GM19043 (cell line): ENCODE results near the gene GPN2.

Experiments
- ATAC-seq: cut with Tn5 transposase; IDR thresholded peaks from one replicate; pipeline ENCODE4 v1.9.1; 2021; ENCODE audit warnings: low read depth; ENCODE audit not compliant: unreplicated experiment

Gene GPN2

DNA sequence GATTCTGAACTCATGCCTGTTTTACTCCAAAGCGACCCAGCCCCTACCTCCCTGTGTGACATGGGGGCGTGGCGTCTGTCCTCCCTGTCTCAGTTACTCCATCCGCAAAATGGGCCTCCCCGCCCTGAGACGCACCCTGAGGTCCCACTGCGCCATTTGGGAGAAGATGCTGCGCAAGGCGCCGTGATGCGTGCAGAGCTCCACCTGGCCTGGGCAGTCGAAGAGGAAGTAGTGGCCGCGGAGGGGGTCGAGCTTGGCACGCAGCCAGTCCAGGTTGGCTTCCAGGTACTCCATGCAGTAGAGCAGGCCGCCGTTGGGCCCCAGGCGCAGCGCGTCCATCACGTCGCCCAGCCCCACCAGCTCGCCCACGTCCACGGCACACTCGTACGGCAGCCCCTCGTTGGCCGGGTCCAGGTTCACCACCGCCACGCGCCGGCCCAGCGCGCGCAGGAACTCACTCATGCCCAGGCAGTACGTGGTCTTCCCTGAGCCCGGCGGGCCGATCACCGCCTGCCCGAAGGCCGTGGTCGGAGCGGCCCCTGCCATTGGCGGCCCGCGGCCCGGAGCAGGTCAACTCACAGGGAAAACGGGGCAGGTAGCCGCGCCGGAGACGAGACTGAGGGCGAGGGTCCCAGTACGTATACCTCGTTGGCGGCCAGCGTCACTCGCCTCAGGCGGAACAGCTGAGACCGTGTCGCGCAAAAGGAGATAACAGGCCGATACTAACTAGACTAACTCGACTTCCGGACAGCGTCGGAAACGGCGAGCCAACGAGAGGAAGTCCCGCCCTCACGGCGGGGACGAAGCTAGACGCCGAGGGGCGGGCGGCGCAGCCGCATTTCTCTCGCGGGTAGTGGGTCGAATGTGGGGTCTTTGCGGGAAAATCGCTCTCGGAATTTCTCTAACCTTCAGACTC is at the start of gene GPN2:
Gene GPN2, minus strand, starts transcription at position 733 of the 916 bp plus-strand sequence. Its CDS starts 187 bp downstream, at position 546.
- ATAC-seq: peak; percentile 84

DNA sequence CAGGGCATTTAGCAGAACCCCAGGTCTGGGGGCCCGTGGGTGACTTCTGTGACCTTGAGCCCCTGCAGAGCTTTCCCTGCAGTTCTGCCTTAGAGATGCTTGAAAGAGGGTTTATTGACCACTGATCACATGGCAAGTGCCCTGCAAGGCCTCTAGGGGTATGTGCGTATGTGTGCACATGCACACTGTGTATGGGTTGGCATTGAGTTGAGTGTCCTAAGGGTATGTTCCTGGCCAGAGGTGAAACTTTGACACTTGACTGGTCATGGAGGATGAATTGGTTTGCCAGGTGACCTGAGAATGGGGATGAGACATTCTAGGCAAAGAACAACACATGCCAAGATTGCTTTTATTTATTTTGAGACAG is 48.6 kb upstream of the GPN2 start:
- ATAC-seq: no peak

DNA sequence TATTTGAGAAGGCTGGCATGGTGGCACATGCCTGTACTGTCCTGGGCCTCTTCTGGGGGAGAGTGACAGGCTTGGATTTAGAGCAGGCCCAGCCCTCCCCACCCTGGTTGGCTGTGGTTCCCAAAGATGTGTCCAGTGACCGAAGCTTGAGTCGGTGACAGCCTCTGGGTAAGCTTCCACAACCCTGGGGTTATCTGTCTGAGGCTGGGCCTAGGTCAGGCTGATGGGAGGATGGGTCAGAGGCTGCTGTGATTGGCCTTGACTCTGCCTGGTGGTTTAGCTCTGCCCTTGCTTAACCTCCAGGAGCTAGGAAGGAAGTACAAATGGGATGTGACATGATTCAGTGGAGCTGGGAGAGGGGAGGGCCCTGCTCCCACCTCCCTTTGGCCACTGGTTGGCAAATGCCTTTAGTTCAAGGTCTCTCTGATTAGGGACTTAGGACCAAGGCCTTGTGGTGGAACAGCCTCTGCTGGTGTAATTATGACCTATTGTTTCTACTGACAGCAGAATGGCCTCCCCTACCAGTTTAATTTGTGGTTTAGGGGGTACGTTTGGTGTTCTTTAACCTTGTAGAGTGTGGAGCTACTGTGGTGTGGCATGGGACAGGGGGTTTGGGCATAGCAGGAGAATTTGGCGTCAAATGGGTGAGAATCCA is 48.0 kb upstream of the GPN2 start:
- ATAC-seq: no peak

DNA sequence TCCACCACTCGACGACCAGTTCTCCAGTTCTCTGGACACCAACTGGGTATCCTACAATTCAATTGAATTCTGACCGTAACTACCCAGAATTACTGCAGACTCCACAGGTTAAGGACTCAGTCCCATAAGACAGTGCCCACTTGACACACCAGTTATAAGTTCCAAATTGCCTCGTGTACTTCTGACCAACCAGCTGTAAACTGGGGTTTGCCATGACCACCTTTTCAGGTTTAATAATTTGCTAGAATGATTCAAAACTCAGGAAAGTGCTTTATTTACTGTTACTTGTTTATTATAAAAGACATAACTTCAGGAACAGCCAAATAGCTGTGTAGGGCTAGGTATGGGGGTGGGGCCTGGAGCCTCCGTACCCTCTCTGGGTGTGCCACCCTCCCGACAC is 46.7 kb upstream of the GPN2 start:
- no peak for ATAC-seq

DNA sequence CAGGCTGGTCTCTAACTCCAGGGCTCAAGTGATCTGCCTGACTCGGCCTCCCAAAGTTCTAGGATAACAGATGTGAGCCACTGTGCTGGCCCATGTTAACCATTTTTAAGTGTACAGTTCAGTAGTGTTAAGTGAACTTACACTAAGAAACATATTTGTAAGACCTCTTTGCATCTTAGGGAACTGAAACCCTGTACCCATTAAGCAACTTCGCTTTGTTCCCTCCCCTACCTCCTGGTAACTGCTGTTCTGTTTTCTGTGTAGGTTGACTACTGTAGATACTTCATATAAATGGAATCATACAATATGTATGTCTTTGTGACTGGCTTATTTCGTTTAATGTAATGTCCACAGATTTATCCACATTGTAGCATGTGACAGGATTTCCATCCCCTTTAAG is 42.4 kb upstream of the GPN2 start:
- ATAC-seq: peak; percentile 68

DNA sequence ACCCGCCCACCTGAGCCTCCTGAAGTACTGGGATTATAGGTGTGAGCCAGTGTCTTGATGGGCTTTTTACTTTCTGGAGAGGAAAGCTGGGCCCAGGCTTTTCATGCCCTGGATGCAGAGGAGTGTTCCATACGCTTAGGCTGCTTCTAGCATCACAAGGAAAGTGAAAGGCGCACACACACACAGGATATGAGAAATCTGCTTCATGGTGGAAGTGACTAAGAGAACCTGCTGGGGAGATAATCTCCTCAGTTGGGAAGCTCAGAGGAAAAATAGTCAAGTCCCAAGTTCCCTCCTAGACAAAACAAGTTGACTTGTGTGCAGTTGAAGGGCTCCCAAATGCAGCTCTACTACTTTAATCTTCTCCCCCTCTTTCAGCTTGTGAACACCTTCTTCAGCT is 33.6 kb upstream of the GPN2 start:
- ATAC-seq: no peak

DNA sequence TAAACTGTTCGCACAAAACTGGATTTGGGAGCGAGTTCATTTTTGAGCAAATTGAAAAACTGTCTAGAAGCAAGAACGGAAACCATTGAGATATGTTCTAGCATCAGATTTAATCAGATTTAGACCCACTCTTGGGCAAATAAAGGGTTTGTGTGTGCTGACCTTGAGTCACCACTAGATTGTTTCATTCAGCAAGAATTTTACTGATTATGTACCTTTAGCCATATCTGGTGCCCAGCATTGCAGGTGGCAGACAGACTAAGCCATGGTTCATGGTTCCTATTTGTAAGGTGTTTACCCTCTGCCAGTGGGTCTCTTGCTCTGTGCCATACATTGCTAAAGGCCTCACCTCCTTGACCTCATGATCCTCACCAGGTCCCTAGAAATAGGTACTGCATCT is 32.8 kb upstream of the GPN2 start:
- no peak for ATAC-seq

DNA sequence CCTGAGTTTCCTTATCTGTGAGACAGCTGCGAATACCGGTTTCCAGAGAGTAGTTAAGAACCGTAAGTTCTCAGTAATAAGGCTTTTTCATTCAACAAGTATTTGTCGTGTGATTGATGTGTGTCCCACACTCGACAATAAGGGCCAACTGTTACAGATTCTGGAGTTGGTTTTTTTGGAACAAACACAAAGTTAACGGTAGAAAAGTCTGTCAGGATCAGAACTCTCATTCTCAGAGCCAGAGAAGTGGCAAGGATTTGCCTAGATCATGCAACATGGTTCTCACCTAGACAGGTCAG is 32.3 kb upstream of the GPN2 start:
- ATAC-seq: no peak

DNA sequence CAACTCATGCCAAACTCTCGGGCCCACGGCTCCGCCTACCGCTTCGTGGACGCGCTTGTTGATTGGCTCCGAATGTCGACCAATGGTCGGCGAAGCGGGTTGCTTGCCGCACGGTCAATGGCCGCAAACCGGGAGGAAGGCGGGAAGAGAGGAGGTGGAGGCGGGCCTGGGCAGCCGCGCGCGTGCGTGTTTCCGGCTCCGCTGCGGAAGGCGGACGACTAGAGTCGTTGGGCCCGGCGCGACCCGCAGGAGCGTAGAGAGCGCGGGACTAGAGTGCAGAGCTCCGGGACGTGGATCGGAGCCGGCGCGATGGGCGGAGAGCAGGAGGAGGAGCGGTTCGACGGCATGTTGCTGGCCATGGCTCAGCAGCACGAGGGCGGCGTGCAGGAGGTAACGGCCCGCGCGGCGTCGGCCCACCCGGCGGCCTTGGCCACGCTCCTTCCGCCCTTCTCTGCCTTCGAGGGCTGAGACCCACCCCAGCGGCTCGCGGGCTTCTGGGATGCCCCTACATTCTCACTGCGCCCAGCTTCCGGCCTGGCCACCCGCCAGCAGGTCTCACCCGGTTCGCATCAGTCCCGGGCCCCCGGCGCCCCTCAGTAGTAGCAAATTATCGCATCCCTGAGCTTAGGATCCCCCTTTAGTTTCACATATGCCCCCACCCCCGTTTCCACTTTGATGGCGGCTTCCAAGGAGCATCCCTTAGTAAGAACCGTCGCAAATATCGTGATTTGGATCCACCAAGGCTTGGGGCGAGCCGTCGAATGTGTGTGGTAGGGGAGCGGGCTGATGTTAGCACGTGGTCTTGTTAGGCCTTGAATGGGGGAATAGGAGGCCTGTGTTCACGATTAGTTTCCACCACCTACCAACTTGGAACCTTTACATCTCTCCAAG is 31.7 kb upstream of the GPN2 start, which contains the start of gene NUDC:
Gene NUDC, plus strand, starts transcription at position 204 of the 891 bp plus-strand sequence. Its CDS starts 106 bp downstream, at position 310.
- ATAC-seq: peak; percentile 97

DNA sequence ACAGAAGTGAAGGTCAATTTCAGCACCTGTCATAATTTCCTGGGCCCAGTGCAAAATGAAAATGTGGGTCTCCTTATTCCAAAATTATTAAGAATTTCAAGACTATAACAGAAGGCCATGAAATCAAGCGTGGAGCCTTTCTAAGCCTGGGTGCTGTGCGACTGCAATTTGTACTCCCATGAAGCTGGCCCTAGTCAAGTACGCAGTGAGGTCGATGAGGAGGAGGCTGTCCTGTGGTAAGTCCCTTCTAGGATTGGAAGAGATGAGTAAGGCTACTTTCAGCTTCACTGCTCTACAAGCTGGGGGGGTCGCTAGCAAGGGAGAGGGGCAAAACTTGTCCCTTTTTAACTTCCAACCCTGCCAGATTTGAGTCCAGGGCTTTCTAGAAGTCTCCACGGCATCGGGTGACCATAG is 31.1 kb upstream of the GPN2 start:
- no peak for ATAC-seq

DNA sequence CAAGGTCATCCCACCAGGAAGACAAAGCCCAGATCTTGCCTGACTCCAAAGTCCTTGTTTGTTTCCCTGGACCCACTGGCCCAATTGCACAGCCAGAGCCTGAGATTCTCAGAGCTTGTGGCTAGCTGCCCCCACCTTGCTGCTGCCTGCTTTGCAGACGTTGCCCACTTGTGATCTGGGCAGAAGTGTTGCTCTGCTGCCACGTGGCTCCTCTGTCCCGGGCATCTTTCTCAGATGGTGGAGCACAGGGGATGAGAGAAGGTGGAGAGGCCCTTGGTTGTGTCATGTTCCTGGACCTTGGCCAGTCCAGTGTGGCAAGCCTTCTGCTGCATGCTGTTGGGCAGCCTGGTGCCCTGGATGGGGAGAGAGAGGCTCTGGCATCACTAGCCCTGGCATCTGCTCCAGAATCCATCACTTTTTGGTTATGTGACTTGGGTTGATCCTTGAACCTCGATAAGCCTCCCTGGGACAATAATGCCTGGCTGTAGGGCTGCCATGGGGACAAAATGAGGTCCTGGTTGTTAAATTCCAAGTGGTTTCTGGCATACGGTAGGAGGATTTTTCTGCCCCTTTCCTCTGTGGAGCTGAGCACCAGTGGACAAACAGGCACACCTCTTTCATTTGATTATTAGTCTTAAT is 25.2 kb upstream of the GPN2 start:
- ATAC-seq: no peak

DNA sequence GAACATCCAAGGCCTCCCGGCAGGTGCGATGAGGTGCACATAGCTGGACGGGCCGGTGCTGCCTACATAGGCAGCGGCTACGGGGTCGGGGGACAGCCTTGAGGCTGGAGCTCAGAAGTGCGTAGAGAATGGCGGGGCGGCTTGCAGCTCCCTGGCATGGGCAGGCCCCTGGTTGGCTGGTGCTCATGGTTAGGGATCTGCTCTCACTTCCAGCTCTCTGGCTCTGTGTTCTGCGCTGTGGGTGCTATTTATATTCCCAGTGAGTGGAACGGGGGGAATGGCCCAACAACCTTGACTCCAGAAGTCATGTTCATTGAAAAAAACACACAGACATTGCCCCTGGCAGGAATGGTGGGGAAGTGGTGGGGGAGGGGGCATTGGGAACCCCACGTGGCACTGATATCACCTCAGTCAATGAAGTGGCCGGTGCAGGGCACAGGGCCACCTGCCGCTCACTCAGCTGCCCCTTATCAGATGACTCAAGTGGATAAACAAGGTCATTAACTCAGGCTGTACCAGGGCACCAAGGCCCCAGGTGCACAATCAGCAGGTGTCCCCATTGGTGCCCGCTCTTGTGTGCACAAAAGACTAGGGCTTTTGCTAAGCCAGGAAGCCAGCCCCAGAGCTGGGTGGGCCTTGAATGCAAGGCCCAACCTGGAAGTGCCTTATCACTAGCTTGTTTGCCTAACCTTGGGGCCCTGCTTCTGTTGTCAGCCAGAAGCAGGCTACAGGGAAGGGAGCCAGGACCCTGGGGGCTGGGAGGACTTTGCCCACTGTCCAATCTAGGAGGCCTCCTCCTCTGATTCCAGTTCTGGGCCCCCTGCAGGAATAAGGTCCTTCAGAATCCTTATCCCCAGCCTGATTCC is 23.9 kb upstream of the GPN2 start, which contains the start of gene NR0B2:
Gene NR0B2, minus strand, starts transcription at position 222 of the 866 bp plus-strand sequence. Its CDS starts 35 bp downstream, at position 187.
- no peak for ATAC-seq

DNA sequence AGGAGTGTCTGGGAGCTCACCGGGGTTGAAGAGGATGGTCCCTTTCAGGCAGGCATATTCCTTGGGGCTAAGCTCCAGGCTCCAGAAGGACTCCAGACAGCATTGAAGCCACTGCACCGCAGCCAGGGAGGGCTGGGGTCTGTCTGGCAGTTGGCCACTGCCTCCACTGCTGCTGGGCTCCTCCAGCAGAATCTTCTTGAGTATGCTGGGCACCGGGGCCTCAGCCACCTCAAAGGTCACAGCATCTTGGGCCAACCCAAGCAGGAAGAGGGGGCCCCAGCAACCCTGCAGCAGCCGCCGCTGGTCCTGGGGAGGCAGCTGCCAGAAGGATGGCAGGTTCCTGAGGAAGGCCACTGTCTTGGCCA is 23.3 kb upstream of the GPN2 start:
- no peak for ATAC-seq

DNA sequence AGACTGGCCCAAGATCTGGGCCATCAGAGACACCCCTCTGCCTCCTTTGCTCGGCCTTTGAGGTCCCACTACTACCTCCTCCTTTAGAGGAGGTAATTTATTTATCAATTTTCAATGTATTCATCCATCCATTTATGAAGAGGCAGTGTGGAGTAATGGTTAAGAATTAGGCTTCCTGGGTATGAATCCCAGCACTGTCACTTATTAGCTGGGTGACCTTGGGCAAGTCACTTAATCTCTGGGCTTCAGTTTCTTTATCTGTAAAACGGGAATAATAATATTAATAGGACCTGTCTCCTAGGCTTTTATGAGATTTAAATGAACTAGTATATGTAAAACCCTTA is 22.0 kb upstream of the GPN2 start:
- ATAC-seq: no peak

DNA sequence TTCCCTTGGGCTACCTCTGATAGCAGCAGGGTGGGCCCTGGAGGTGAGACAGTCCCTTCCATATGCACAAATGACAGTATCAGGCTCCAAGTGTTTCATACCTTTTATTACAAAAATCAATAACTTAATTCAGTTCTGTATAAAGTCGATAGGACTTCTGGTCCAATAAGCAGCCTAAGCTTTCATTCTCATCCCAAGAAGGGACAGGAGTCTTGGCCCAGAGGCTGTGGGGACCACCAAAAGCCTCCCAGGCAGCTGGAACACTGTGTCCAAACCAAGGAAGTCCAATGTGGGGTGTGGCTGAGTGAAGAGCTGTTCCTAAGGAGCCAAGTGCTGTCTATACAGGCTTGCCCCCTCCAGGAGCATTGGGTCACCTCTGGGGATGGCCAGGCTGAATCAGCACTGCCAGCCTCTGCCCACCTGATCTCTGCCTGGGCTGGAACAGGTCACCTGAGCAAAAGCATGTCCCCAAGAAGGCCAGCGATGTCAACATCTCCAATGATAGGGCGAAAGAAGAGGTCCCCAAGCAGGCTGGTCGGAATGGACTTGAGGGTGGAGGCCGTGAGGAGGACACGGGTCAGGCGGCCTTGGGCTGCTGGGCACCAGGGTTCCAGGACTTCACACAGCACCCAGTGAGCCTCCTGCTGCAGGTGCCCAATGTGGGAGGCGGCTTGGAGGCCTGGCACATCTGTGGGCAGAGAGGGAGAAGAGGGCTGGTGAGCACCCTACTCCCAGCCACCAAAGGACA is 21.5 kb upstream of the GPN2 start:
- no peak for ATAC-seq

DNA sequence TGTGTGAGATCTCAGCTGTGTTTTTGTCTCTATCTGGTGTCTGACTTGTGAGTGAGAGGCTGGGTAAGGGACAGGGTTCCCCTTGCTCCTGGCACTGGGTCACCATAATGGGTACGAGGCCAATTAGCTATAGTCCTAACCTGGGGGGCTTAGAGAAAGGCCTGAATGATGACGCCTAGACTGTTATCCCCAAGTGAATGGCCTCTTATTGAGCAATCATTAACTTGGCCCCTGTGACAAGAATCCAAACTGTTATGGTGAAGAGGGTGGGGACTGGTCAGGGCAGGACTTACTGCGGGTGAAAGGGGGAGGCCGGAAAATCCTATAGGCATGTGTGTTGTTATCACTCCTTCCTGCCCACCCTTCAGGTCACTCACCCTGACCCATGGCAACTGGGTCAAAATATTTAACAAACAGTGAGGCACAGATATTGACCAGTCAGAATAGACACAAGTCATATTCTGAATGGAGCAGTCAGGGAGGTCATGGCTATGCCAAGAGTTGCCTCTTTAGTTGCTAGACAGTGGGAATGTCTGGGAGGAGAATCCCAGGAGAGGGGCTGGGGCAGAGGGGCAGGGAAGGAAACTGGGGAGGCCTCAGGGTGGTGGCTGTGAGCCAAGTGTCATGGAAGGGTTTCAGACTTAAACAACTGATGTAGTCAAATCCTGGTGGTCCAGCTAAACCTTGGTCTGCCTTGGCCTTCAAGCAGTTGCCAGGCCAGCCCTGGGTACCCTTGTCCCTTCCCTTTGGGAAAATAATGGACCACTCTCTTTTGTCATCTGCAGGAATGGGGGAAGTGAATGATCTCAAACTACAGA is 20.5 kb upstream of the GPN2 start:
- no peak for ATAC-seq

DNA sequence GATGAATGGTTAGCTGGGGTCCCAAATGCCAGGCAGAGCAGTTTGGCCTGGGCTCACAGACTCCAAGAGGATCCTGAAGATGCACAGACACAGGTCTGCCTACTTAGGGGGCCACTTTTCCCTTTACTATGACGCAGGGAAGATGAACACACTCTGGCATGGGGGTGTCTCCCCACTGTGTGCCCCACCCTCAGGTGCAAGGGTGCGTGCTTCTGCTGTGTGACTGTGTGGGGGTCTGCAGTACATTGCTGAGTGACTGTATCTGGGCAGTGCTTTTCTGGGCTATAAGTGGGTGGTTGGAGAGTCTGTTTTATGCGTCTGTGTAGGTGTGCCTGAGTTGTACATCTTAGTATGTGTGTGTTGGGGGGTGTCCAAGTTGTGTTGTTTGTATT is 19.9 kb upstream of the GPN2 start:
- ATAC-seq: no peak
